Fibroblast of villous mesenchyme (primary cell): ENCODE measurements around the gene CNTNAP2. TPM values are rescaled to one million over a fixed set of nuclear protein-coding genes. Genes with fewer than 3 reads are reported as not detected.

ENCODE experiments used
- DNase-seq: peaks from one replicate; pipeline ENCODE4 v3.0.0-alpha.2; 2010; ENCODE audit warnings: low read depth
- H3K4me3 ChIP-seq: 2 replicates; pipeline ENCODE4 v1.5.1; 2011; ENCODE audit warnings: low read depth, mild to moderate bottlenecking, low read length
- total RNA-seq: library from RNA; depleted of rRNA; stranded (reverse); fragments of >200 nt; gene quantifications from 2 replicates; pipeline ENCODE4 v1.2.3, GENCODE V29; 2012
- TF ChIP-seq, protein P1 (sequence below): IDR thresholded peaks from 2 replicates; pipeline ENCODE4 v1.5.1; 2012; ENCODE audit warnings: low read depth, mild to moderate bottlenecking, low read length; ENCODE audit not compliant: insufficient read depth

CNTNAP2 gene
- not detected in 2 replicates for total RNA-seq

DNA sequence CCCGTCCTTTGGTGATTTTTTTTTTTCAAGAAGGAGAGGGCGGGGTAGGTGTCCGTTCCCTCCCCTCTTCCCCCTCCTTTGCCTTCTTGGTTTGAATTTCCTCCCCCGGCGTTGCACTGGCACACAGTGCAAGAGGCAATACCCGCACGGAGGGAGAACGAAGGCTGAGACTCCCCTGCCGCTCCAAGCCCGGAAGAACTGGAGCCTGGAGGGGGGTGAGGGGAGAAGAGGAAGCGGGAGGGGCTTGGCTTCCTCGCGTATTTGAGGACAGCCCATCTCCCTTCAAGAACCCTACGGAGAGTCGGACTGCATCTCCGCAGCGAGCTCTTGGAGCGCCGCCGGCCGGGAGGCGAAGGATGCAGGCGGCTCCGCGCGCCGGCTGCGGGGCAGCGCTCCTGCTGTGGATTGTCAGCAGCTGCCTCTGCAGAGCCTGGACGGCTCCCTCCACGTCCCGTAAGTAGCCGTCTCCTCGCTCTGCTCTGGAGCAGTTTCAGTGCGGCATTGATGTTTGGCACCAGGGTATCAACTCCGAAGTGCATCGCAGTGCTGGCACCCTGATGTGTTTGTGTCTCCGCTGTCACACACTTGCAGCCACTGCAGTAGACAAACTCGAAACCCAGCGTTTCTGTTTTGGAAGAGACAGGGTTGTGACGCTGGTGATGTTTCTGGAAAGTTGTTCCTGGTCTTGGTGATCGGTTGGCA, at the start of gene CNTNAP2:
TSS of gene CNTNAP2 (plus strand) at position 281 of the 702 bp plus-strand sequence. CDS start at position 357, 76 bp downstream.
- no peak for DNase-seq
- H3K4me3 ChIP-seq = peak within 1 kb of the TSS; percentile 39
- TF ChIP-seq, protein P1, sequence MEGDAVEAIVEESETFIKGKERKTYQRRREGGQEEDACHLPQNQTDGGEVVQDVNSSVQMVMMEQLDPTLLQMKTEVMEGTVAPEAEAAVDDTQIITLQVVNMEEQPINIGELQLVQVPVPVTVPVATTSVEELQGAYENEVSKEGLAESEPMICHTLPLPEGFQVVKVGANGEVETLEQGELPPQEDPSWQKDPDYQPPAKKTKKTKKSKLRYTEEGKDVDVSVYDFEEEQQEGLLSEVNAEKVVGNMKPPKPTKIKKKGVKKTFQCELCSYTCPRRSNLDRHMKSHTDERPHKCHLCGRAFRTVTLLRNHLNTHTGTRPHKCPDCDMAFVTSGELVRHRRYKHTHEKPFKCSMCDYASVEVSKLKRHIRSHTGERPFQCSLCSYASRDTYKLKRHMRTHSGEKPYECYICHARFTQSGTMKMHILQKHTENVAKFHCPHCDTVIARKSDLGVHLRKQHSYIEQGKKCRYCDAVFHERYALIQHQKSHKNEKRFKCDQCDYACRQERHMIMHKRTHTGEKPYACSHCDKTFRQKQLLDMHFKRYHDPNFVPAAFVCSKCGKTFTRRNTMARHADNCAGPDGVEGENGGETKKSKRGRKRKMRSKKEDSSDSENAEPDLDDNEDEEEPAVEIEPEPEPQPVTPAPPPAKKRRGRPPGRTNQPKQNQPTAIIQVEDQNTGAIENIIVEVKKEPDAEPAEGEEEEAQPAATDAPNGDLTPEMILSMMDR = no peak

DNA sequence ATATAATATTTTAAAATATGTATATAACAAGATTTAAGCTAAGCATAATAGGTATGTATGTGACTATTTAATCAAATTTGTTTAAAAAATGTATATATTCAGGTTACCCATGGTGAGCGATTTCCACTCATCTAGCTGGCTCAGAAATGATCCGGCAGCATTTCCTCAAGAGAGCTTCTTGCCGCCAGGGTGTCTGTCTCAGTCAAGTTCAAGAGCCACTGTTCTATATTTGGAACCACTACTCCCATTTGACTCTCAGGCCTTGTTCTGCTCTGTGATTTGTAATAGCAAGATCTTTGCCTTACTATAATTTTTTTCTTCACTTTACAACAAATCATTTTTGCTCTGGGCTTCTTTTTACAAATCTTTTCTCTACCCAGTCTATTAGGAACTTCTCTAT, 48.7 kb upstream of the CNTNAP2 start:
- no peak overlapping the region for H3K4me3 ChIP-seq
- DNase-seq = no peak
- TF ChIP-seq, protein P1 = no peak

DNA sequence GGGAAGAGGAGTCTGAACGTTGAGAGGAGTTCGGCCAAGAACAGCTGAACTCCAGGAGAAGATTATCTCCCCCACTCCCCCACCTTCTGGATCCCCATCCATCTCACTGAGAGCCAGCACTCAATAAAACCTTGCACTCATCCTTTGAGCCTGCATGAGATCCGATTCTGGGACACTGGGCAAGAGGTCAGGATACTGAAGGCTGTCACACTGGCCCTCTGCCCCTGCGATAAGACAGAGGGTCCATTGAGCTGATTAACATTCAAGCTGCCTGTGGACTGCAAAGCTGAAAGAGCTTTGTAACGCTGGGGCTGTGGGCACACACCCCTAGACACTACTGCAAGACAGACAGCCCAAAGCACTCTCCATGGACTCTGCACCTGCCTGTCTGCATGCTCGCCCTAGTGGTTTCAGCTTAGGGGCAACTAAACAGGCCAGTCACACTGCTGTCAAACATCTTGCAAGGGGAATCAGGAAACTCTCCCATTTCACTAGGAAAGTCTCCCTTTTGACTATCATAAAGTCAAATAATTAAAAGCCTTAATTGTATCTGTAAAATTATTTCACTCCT, 42.3 kb upstream of the CNTNAP2 start:
- TF ChIP-seq, protein P1 = no peak
- no peak for DNase-seq

DNA sequence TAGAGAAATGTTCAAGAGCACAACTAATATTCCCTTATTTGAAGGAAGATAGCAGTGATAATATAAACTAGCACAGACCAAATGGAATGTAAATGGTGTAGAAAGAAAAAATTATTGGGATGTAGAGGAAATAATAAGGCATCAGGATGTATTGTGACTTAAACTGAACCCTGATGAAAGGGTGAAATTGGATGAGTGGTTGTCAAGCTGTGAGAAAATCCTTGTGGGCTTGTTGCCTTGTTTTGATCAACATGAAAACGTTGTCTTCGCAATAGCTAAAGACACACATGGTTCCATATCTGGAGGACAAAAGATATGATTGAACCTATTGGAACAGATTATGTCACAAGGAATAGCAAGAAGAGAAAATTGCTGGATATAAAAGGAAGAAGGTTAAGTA, 40.3 kb upstream of the CNTNAP2 start:
- DNase-seq = no peak
- TF ChIP-seq, protein P1 = no peak
- H3K4me3 ChIP-seq = no peak overlapping the region

More for the DNA sequence above, 42.3 kb upstream of the CNTNAP2 start:
- no peak overlapping the region for H3K4me3 ChIP-seq

DNA sequence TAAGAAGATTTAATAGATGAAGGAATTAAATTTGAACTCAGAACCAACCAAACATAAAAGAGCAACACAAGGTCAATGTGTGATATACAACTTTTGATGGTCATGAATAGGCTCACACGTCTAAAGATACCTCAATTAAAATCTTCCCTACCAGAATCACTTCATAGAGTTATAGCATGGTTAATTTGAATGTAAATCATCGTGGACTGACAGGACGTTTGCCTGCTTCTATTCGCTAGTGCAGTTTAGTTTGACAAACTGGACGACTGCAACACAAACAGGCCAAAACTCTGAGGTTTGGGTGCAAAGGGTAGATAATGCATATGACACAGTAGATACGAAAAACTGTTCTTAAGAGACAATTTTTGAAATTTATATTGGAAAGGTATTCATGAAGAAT, 32.5 kb upstream of the CNTNAP2 start:
- no peak for DNase-seq
- H3K4me3 ChIP-seq = no peak overlapping the region
- TF ChIP-seq, protein P1 = no peak

DNA sequence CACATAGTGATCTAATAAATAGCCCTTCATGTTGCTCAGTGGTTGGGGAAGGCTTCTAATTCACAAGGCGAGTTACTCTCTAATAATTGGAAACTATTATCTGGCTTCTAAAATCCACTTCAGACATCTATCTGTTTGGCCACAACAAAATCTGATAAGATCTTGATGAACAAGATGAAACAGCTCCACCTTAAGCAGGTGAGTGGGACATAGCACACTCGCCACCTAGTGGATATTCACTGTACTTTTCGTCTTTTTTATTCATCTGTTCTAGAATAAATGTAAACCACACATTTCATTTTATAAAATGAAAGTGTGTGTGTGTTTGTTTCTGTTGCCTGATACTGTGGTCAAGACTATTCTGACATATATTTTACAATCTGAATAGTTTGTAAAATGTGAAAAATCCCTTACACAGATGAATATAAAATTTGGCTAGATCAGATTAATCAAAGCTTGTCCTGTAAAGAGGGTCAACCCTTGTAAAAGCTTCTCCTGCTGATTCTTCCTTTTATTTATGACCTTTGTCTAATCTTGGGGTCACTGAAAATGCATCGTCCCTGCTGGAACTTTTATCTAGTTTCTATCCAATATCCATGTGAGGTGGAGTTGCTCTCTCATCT, 26.5 kb upstream of the CNTNAP2 start:
- TF ChIP-seq, protein P1 = peak; percentile 41
- DNase-seq = no peak
- H3K4me3 ChIP-seq = no peak overlapping the region
